HG03159 (cell line): ENCODE data around the gene CCDC51.
"Not testable (repeated sequence)": the region's sequence is repeated elsewhere in the genome, so short reads cannot be mapped to it uniquely, and the experiment has no call there.

ENCODE experiments used
- ATAC-seq: cut with Tn5 transposase; IDR thresholded peaks from one replicate; pipeline ENCODE4 v1.9.1; 2021; ENCODE audit warnings: mild to moderate bottlenecking, moderate library complexity; ENCODE audit not compliant: unreplicated experiment

The CCDC51 gene

GRCh38 chr3:48466386-48467109 lies 26.6 kb upstream of the CCDC51 start:
- ATAC-seq: peak; percentile 7

GRCh38 chr3:48465531-48466378 lies 25.8 kb upstream of the CCDC51 start:
- peak; percentile 87 for ATAC-seq

- no peak for ATAC-seq
Measured at GRCh38 chr3:48465237-48465530, 25.3 kb upstream of the CCDC51 start.

GRCh38 chr3:48464713-48465221 lies 24.8 kb upstream of the CCDC51 start:
- no peak for ATAC-seq

GRCh38 chr3:48463703-48464102 lies 23.8 kb upstream of the CCDC51 start:
- ATAC-seq: no peak

- not testable (repeated sequence) for ATAC-seq
Measured at GRCh38 chr3:48461767-48462166, 21.8 kb upstream of the CCDC51 start.

- ATAC-seq: no peak
Measured at GRCh38 chr3:48460517-48460902, 20.6 kb upstream of the CCDC51 start.

- no peak for ATAC-seq
Measured at GRCh38 chr3:48459773-48460516, 20.0 kb upstream of the CCDC51 start.

- no peak for ATAC-seq
Measured at GRCh38 chr3:48459331-48459730, 19.4 kb upstream of the CCDC51 start.

- ATAC-seq: no peak
Measured at GRCh38 chr3:48456456-48456855, 16.5 kb upstream of the CCDC51 start.

- ATAC-seq: no peak
Measured at GRCh38 chr3:48451270-48451669, 11.4 kb upstream of the CCDC51 start.

- ATAC-seq: peak; percentile 85
Measured at GRCh38 chr3:48446425-48447193, 6.7 kb upstream of the CCDC51 start, which contains the start of gene ATRIP. TSS of gene ATRIP (plus strand) at chr3:48446737. CDS start at chr3:48446846, 109 bp downstream.

GRCh38 chr3:48446043-48446424 lies 6.1 kb upstream of the CCDC51 start:
- ATAC-seq: no peak

- ATAC-seq: no peak
Measured at GRCh38 chr3:48445277-48445882, 5.5 kb upstream of the CCDC51 start.

GRCh38 chr3:48441940-48442339 lies 2.0 kb upstream of the CCDC51 start:
- no peak for ATAC-seq

- ATAC-seq: no peak
Measured at GRCh38 chr3:48440590-48440958, 655 bp upstream of the CCDC51 start.

GRCh38 chr3:48437812-48438211 lies 2.1 kb downstream of the CCDC51 start:
- no peak for ATAC-seq

GRCh38 chr3:48436855-48437254 lies 3.1 kb downstream of the CCDC51 start:
- ATAC-seq: no peak

- no peak for ATAC-seq
Measured at GRCh38 chr3:48436477-48436787, 3.5 kb downstream of the CCDC51 start.

- no peak for ATAC-seq
Measured at GRCh38 chr3:48435774-48436476, 4.0 kb downstream of the CCDC51 start.
